Endothelial cell of umbilical vein (primary cell): ENCODE measurements around the gene ASAP2.

Experiments
- CTCF ChIP-seq, 2 donors: IDR thresholded peaks; 1 replicate in 1 of 2; 2 replicates in 1 of 2; pipeline ENCODE4 v1.5.1; 2011; ENCODE audit warnings: low read length in 2 of 2, mild to moderate bottlenecking in 2 of 2, moderate library complexity in 2 of 2, control low read depth in 1 of 2, inconsistent platforms in 1 of 2, low read depth in 1 of 2; ENCODE audit not compliant: insufficient read depth in 1 of 2; ENCODE audit errors: extremely low read depth in 1 of 2
- EZH2 ChIP-seq: IDR thresholded peaks from 2 replicates; pipeline ENCODE4 v1.6.1; 2012; ENCODE audit warnings: borderline replicate concordance, low read depth, mild to moderate bottlenecking, moderate library complexity, low read length, inconsistent platforms; ENCODE audit not compliant: severe bottlenecking
- MYC ChIP-seq: IDR thresholded peaks from one replicate; pipeline ENCODE4 v1.6.1; 2011; ENCODE audit warnings: mild to moderate bottlenecking, low read depth, low read length
- POLR2A ChIP-seq: IDR thresholded peaks from 2 replicates; pipeline ENCODE4 v1.6.1; 2012; ENCODE audit warnings: low read depth, mild to moderate bottlenecking, control low read depth, low read length
- POLR2AphosphoS5 ChIP-seq: IDR thresholded peaks from 2 replicates; pipeline ENCODE4 v1.6.1; 2012; ENCODE audit warnings: low read depth, mild to moderate bottlenecking, control low read depth, low read length, moderate library complexity; ENCODE audit not compliant: insufficient read depth
- TF ChIP-seq, protein P1 (sequence below): IDR thresholded peaks from 2 replicates; pipeline ENCODE4 v1.6.1; 2011; ENCODE audit not compliant: insufficient read depth, insufficient read length

GRCh38 chr2:9358846-9359245, 152.2 kb downstream of the ASAP2 start:
- TF ChIP-seq CTCF (IDR thresholded peaks at IDR 0.05; ENCODE audit: extremely low read depth in 1 of 2, insufficient read depth in 1 of 2, low read depth in 1 of 2, low read length in 2 of 2) (no peak), POLR2A (no peak), EZH2 (no peak), POLR2AphosphoS5 (no peak), MYC (no peak)
- TF ChIP-seq, protein P1, sequence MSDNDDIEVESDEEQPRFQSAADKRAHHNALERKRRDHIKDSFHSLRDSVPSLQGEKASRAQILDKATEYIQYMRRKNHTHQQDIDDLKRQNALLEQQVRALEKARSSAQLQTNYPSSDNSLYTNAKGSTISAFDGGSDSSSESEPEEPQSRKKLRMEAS, result no peak
